Mesendoderm (in vitro differentiated cells): ENCODE data around the gene TRIM9.

Experiments used
- DNase-seq: peaks from one replicate; pipeline ENCODE4 v3.0.0; 2013
- H2AK5ac ChIP-seq: 2 replicates; pipeline ENCODE4 v1.6.1; 2013; ENCODE audit warnings: low read length, inconsistent platforms
- H2BK120ac ChIP-seq: 2 replicates; pipeline ENCODE4 v1.6.1; 2013; ENCODE audit warnings: low read depth, mild to moderate bottlenecking, low read length, moderate library complexity, mixed read lengths
- H2BK15ac ChIP-seq: replicated peaks from 2 replicates; pipeline ENCODE4 v1.6.1; 2013; ENCODE audit warnings: low read depth, mild to moderate bottlenecking, moderate library complexity
- H2BK5ac ChIP-seq: 2 replicates; pipeline ENCODE4 v1.6.1; 2013; ENCODE audit warnings: low read length, inconsistent platforms
- H3K18ac ChIP-seq: 2 replicates; pipeline ENCODE4 v1.6.1; 2013; ENCODE audit warnings: mild to moderate bottlenecking, low read length, mixed read lengths
- H3K23ac ChIP-seq: one replicate; pipeline ENCODE4 v1.6.1; 2013; ENCODE audit warnings: low read length
- H3K27ac ChIP-seq: 2 replicates; pipeline ENCODE4 v1.5.1; 2013; ENCODE audit warnings: low read depth, mild to moderate bottlenecking, inconsistent platforms, low read length, moderate library complexity
- H3K27me3 ChIP-seq: 2 replicates; pipeline ENCODE4 v1.6.1; 2013; ENCODE audit warnings: low read length, control low read depth, mild to moderate bottlenecking, inconsistent platforms; ENCODE audit not compliant: insufficient read depth, poor library complexity
- H3K36me3 ChIP-seq: 2 replicates; pipeline ENCODE4 v1.6.1; 2013; ENCODE audit warnings: low read length, inconsistent platforms; ENCODE audit not compliant: control insufficient read depth, insufficient read depth
- H3K4ac ChIP-seq: one replicate; pipeline ENCODE4 v1.6.1; 2013; ENCODE audit warnings: low read depth, mild to moderate bottlenecking, low read length, moderate library complexity
- H3K4me1 ChIP-seq: 2 replicates; pipeline ENCODE4 v1.6.1; 2013; ENCODE audit warnings: low read depth, low read length, inconsistent platforms; ENCODE audit not compliant: control insufficient read depth
- H3K4me2 ChIP-seq: 2 replicates; pipeline ENCODE4 v1.6.1; 2013; ENCODE audit warnings: low read length
- H3K4me3 ChIP-seq: 2 replicates; pipeline ENCODE4 v1.5.1; 2013; ENCODE audit warnings: mild to moderate bottlenecking, low read length
- H3K56ac ChIP-seq: one replicate; pipeline ENCODE4 v1.6.1; 2013; ENCODE audit warnings: low read length
- H3K79me1 ChIP-seq: 2 replicates; pipeline ENCODE4 v1.6.1; 2013; ENCODE audit warnings: low read length, inconsistent platforms
- H3K79me2 ChIP-seq: 2 replicates; pipeline ENCODE4 v1.6.1; 2013; ENCODE audit warnings: mild to moderate bottlenecking, low read length; ENCODE audit not compliant: control insufficient read depth, insufficient read depth
- H3K9ac ChIP-seq: 2 replicates; pipeline ENCODE4 v1.6.1; 2013; ENCODE audit warnings: low read length, inconsistent platforms
- H4K5ac ChIP-seq: one replicate; pipeline ENCODE4 v1.6.1; 2013; ENCODE audit warnings: low read length
- H4K8ac ChIP-seq: one replicate; pipeline ENCODE4 v1.6.1; 2013; ENCODE audit warnings: low read depth, mild to moderate bottlenecking, control low read depth, low read length, moderate library complexity
- WGBS: extraction: QIAGEN DNeasy Blood & Tissue Kit; methylation state at CpG from one replicate; pipeline ENCODE4 v1.1.7; 2013; ENCODE audit warnings: low lambda C conversion rate, missing lambda C conversion rate; ENCODE audit not compliant: insufficient coverage; ENCODE audit errors: extremely low coverage; 5-methylcytosine and 5-hydroxymethylcytosine counted together

Gene TRIM9

GRCh38 chr14:50977863-50978528, 116.9 kb downstream of the TRIM9 start:
- H2BK5ac ChIP-seq, result no peak overlapping the region
- no peak overlapping the region for H2BK120ac ChIP-seq
- H4K8ac ChIP-seq, result no peak overlapping the region
- no peak overlapping the region for H3K4me2 ChIP-seq
- no peak overlapping the region for H3K4me3 ChIP-seq
- no CpG with 5 or more reads among the region's 3 CpGs for WGBS
- no peak overlapping the region for H3K18ac ChIP-seq
- no peaks in the 10 kb centered on the region for H3K27me3 ChIP-seq
- H3K23ac ChIP-seq, result no peak overlapping the region
- H3K4ac ChIP-seq, result no peak overlapping the region
- H3K79me2 ChIP-seq, result no peaks in the 10 kb centered on the region
- no peak overlapping the region for H2AK5ac ChIP-seq
- H2BK15ac ChIP-seq, result no peak overlapping the region
- no peak for DNase-seq
- H3K56ac ChIP-seq, result no peak overlapping the region
- no peaks in the 10 kb centered on the region for H3K79me1 ChIP-seq
- no peak overlapping the region for H3K27ac ChIP-seq
- H3K9ac ChIP-seq, result no peak overlapping the region
- H3K36me3 ChIP-seq, result no peaks in the 10 kb centered on the region
- no peak overlapping the region for H4K5ac ChIP-seq
- H3K4me1 ChIP-seq, result no peaks in the 10 kb centered on the region

GRCh38 chr14:50974118-50974517, 120.8 kb downstream of the TRIM9 start:
- Histone ChIP-seq H3K79me1 (no peaks in the 10 kb centered on the region), H3K9ac (no peak overlapping the region), H2BK15ac (no peak overlapping the region), H3K4me3 (no peak overlapping the region), H3K4ac (no peak overlapping the region), H3K18ac (no peak overlapping the region), H3K56ac (no peak overlapping the region), H3K4me1 (no peaks in the 10 kb centered on the region), H2AK5ac (no peak overlapping the region), H3K36me3 (no peaks in the 10 kb centered on the region), H2BK5ac (no peak overlapping the region), H3K27me3 (no peaks in the 10 kb centered on the region), H4K5ac (no peak overlapping the region), H3K23ac (no peak overlapping the region), H3K27ac (no peak overlapping the region), H3K79me2 (no peaks in the 10 kb centered on the region), H3K4me2 (no peak overlapping the region), H4K8ac (no peak overlapping the region), H2BK120ac (no peak overlapping the region)
- DNase-seq, result no peak
- WGBS, result no CpG with 5 or more reads among the region's 5 CpGs

DNA sequence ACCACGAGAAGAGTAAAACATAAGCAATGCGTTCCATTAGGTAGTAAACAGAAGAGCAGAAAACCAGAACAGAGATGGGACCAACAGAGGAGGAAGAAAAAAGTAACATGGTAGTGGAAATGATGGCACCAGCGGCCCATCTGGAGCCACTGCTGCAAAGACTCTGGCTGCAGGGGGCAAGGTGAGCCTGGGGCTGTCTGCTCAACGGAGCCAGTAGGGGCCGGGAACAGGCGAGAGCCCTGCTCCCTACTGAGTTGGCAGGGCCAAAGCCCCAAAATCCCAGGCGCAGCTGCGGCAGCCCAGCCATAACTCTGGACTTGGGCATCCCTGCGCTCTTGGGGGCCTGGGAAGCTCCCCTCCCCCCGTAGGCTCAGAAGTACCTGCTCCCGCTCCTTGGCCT, 122.2 kb downstream of the TRIM9 start:
- H3K4me3 ChIP-seq, result no peak overlapping the region
- H2AK5ac ChIP-seq, result no peak overlapping the region
- H2BK15ac ChIP-seq, result no peak overlapping the region
- H3K27ac ChIP-seq, result no peak overlapping the region
- H2BK120ac ChIP-seq, result no peak overlapping the region
- no peak overlapping the region for H3K4ac ChIP-seq
- no CpG with 5 or more reads among the region's 11 CpGs for WGBS
- H3K4me1 ChIP-seq, result no peaks in the 10 kb centered on the region
- no peaks in the 10 kb centered on the region for H3K79me1 ChIP-seq
- H2BK5ac ChIP-seq, result no peak overlapping the region
- H4K5ac ChIP-seq, result no peak overlapping the region
- H3K9ac ChIP-seq, result no peak overlapping the region
- H3K79me2 ChIP-seq, result no peaks in the 10 kb centered on the region
- no peaks in the 10 kb centered on the region for H3K36me3 ChIP-seq
- H3K4me2 ChIP-seq, result no peak overlapping the region
- H4K8ac ChIP-seq, result no peak overlapping the region
- no peak for DNase-seq
- no peak overlapping the region for H3K56ac ChIP-seq
- H3K23ac ChIP-seq, result no peak overlapping the region
- no peak overlapping the region for H3K18ac ChIP-seq
- no peaks in the 10 kb centered on the region for H3K27me3 ChIP-seq

GRCh38 chr14:50970886-50971781, 123.8 kb downstream of the TRIM9 start:
- H3K4me1 ChIP-seq, result no peaks in the 10 kb centered on the region
- no peak overlapping the region for H3K23ac ChIP-seq
- no peaks in the 10 kb centered on the region for H3K36me3 ChIP-seq
- H3K79me1 ChIP-seq, result no peaks in the 10 kb centered on the region
- H2BK15ac ChIP-seq, result no peak overlapping the region
- no CpG with 5 or more reads among the region's 6 CpGs for WGBS
- no peak overlapping the region for H2BK120ac ChIP-seq
- H3K27me3 ChIP-seq, result no peaks in the 10 kb centered on the region
- H2BK5ac ChIP-seq, result no peak overlapping the region
- no peak overlapping the region for H3K9ac ChIP-seq
- H3K4me3 ChIP-seq, result no peak overlapping the region
- no peak overlapping the region for H3K4me2 ChIP-seq
- H4K5ac ChIP-seq, result no peak overlapping the region
- H3K4ac ChIP-seq, result no peak overlapping the region
- H3K56ac ChIP-seq, result no peak overlapping the region
- no peaks in the 10 kb centered on the region for H3K79me2 ChIP-seq
- H4K8ac ChIP-seq, result no peak overlapping the region
- DNase-seq, result no peak
- no peak overlapping the region for H3K27ac ChIP-seq
- no peak overlapping the region for H2AK5ac ChIP-seq
- H3K18ac ChIP-seq, result no peak overlapping the region

DNA sequence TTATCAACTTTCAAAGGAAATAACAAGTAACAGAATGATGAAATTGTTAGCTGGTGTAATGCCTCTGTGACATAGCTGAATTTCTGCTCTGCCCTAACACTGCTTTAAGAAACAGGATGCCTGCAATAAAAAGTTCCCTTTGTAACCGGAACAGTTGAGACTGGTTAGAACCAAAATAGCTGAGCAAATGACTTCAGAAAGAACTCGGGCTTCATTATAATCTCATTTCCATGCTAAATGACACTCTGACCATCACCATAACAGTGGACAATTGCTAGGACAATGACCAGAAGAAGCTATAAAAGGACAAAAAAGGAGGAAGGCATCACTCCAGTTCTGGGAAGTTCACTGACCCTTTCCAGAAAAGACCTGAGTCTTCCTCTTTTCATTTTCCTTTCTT, 127.1 kb downstream of the TRIM9 start:
- no peak overlapping the region for H3K27ac ChIP-seq
- WGBS, result no CpG with 5 or more reads among the region's 2 CpGs
- DNase-seq, result no peak

More for the DNA sequence above, 127.1 kb downstream of the TRIM9 start:
- Histone ChIP-seq H3K79me1 (no peaks in the 10 kb centered on the region), H3K79me2 (no peaks in the 10 kb centered on the region), H4K8ac (no peak overlapping the region), H3K4ac (no peak overlapping the region), H3K4me1 (no peaks in the 10 kb centered on the region), H2BK15ac (no peak overlapping the region), H3K36me3 (no peaks in the 10 kb centered on the region), H2BK5ac (no peak overlapping the region), H3K4me2 (no peak overlapping the region), H2BK120ac (no peak overlapping the region), H3K56ac (no peak overlapping the region), H3K18ac (no peak overlapping the region), H3K27me3 (no peaks in the 10 kb centered on the region), H2AK5ac (no peak overlapping the region), H3K23ac (no peak overlapping the region), H3K9ac (no peak overlapping the region), H4K5ac (no peak overlapping the region), H3K4me3 (no peak overlapping the region)
